Stimulated activated CD8-positive, alpha-beta memory T cell treated with anti-CD3 and anti-CD28 coated beads, Interleukin-15, amount 100 ng/mL, for 48 hours (primary cell): ENCODE data around the gene DQX1.
"Not testable (repeated sequence)": the region's sequence is repeated elsewhere in the genome, so short reads cannot be mapped to it uniquely, and the experiment has no call there.

Experiments
- DNase-seq, 2 donors: peaks; one replicate each; pipeline ENCODE4 v3.0.0-alpha.2; 2020; ENCODE audit warnings: low read depth in 2 of 2

Gene DQX1

DNA sequence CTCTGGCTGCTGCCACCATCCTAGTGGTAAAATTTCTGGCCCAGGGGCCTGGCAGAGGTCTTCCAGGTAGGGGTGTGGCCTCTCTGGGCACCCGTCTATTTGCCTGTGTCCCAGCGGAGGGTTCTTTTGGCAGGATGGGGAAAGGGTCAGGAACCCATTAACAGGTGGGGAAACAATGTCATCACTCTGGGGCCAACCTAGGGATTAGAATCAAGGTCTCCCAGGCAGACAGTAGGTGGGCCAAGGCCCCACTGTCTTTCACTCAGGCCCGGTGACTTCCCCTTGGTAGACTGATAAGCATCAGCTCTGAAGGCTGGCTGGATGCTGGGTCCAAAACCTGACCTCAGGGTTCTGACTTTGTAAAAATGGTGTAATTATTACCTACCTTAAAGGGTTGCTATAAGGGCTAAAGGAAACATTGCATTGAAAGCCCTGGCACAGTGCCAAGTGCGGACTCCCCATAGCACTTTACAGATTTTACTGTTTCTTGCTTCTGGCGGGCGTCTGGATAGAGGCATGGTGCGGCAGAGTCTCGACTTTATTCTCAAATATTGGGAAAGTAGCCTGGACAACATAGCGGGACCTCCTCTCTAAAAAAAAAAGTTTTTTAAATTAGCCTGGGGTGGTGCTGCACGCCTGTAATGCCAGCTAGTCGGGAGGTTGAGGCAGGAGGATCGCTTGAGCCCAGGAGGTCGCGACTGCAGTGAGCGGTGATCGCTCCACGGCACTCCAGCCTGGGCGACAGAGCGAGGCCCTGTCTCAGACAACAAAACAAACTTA, 28.8 kb downstream of the DQX1 start:
- DNase-seq, result no peak

DNA sequence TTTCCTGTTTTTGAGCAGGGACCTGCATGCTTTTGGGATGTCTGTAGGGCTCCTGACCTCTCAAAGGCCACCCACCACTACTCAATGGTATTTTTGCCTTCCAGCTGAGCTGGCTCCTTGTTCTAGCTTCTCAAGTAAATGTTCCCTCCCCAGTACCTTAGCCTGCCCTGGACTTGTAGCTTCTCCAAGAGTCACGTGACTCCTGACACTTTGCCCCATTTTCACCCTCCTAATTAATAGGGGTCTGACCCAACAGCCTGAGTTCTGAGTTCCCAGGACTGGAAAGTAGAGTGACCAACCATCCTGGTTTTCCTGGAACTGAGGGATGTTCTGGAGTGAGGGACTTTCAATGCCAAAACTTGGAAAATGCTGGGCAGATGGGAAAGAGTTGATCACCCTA, 30.6 kb downstream of the DQX1 start:
- DNase-seq, result no peak

DNA sequence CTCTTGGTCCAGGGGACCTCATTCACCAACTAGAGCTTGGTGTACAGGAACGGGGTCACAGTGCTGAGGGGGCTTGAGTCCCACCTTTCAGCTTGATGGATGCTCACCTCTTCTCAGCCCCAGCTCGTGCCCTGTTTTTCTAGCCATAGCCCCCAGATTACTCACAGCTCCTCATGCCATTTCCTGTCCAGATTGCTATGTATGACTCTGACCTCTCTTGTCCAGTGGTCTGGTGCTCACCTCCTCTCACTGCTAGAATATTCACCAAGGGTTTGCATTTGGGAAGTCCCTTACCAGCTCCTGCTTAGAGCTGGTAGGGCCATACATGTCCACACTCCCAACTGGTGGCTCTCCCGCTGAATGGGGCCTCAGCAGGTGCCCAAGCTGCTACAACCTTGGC, 32.5 kb downstream of the DQX1 start:
- DNase-seq, result no peak

DNA sequence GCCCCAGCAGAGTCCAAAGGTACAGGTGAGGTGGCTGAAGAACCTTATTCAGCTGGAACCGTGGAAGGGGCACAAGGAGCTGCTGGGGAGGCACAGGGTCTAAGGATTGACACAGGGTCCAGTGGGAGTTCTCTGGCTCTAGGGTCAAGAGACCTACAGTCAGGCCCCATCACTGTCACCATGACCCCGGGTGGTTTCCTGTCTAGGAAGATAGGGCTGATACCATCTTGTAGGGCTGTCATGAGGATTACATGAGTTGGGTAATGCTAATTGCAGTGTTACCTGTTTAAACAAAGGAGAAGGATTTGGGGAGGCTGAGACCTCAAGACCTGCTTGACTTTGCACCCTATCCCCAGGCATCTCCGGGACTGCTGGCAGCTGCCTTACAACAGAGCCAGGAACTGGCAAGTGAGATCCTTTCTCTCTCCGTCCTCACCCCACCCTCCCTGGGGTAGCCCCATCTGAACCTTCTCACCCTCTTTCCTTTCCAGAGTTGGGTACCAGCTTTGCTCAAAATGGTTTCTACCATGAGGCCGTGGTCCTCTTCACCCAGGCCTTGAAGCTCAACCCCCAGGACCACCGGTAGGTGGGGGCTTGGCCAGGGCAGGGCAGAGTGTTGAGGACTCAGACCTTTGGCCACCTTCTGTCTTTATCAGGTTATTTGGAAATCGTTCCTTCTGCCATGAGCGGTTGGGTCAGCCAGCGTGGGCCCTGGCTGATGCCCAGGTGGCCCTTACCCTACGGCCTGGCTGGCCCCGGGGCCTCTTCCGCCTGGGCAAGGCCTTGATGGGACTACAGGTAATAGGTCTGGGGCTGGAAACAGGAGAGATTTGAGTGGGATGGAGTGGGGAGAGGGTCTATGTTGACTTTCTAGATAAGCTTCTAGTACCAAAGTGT, 34.1 kb downstream of the DQX1 start:
- DNase-seq, result no peak

DNA sequence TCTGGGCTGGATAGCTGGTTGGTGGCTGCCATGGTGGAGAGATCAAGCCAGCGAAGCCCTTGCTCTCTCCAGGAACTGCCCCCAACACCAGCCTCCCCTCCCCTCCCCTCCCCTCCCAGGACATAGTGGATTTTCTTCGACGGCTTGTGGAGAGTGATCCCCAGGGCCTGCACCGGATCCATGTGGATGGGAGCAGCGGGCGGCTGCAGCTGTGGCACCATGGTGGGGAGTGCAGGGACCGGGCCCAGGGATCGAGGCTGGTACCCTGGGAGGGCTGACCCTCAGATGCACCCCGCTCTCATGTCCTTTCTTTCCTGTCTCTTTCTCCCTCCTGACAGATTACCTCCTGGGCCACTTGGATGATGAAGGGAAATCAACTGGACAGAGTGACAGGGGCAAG, 36.1 kb downstream of the DQX1 start:
- DNase-seq, result no peak

DNA sequence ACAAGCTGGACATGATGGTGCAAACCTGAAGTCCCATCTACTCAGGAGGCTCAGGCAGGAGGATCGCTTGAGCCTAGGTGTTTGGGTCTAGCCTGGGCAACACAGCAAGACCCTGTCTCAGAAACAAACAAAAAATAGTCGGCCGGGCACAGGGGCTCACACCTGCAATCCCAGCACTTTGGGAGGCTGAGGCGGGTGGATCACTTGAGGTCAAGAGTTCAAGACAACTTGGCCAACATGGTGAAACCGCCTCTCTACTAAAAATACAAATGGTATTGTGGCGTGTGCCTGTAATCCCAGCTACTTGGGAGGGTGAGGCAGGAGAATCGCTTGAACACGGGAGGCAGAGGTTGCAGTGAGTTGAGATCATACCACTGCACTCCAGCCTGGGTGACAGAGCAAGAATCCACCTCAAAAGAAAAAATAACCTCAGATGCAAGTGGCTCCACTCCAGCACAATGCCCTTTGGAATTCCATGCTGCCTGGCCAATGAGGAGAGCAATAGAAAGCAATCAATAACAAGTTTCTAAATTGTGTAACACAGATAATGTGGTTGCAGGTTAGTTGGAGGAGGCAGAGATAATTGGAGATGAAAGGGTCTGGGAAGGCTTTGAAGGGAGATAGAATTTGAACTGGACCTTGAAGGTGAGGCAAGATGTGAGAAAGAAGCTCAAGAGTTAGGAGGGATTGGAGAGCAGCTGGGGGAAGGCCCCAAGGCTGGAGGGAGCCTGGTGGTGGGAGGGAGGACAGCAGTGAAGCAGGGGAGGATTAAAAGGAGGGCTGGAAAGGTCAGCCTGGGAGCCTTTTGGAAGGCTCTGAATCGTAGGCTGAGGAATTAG, 37.2 kb downstream of the DQX1 start:
- no peak for DNase-seq

DNA sequence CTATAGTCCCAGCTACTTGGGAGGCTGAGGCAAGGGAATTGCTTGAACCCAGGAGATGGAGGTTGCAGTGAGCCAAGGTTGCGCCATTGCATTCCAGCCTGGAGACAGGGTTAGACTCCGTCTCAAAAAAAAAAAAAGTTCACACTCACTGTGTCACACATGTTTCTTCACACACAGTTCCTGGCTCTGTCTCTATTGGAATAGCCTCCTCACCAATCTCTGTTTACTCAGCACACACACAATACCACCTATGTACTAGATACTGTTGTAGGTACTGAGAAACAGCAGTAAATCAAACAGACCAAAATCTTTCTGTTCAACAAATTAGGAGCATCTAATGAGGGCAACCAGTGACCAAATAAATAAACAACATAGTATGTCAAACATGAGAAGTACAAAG, 39.9 kb downstream of the DQX1 start:
- no peak for DNase-seq

DNA sequence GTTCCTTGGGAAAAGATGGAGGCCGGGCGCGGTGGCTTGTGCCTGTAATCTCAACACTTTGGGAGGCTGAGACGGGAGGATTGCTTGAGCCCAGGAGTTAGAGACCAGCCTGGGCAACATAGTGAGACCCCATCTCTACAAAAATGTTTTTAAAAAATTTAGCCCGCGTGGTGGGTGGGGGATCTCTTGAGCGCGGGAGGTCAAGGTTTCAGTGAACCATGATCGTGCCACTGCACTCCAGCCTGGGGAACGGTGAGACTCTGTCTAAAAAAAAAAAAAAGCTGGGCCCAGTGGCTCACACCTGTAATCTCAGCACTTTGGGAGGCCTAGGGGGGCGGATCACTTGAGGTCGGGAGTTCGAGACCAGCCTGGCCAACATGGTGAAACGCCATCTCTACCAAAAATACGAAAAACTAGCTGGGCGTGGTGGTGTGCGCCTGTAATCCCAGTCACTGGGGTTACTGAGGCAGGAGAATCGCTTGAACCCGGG, 42.3 kb downstream of the DQX1 start:
- not testable (repeated sequence) for DNase-seq

DNA sequence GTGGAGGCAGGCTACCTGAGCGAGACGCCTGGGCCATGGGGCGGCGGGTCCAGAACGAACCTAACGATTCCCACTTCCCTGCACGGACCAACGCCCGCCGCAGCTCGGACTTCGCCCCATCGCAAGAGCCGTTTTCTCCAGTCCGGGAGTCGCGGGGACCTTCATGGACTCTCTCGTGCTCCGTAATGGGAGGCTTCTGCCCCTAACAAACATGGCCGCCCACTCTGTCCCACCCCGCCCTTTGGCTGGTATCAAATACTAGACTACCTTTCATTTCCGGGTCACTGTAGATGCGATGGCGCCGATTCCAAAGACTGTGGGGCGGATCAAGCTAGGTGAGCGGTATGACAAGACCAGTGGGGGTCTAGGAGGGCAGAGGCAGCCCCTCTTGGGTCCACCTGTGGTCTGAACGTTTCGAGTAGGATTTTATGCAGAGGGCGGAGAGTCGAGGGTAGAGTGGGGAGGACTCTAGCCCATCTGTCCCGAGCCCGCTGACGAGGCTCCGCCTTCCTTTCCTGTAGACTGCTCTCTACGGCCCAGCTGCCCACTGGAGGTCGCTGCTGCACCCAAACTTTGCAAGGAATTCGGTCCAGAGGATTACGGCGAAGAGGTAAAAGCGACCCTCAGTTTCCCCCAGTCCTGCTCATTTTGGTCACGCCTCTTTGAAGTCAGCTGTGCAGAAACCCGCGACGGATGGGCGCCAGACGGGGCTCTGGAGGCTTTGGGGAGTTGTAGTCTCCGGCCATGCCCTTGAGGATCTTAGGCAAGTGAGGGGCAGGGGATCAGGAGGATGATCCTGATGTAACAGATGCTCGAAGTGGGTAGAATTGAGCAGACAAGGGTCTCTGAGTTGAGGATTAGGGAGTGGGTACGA, 43.0 kb downstream of the DQX1 start, which contains the start of the genes CCDC142 and TTC31:
TSS of gene CCDC142 (minus strand) at position 198 of the 874 bp plus-strand sequence. CDS start at position 37, 161 bp downstream.
TSS of gene TTC31 (plus strand) at position 281 of the 874 bp plus-strand sequence. CDS start at position 296, 15 bp downstream.
- DNase-seq, result peak; percentile 86 to 87

DNA sequence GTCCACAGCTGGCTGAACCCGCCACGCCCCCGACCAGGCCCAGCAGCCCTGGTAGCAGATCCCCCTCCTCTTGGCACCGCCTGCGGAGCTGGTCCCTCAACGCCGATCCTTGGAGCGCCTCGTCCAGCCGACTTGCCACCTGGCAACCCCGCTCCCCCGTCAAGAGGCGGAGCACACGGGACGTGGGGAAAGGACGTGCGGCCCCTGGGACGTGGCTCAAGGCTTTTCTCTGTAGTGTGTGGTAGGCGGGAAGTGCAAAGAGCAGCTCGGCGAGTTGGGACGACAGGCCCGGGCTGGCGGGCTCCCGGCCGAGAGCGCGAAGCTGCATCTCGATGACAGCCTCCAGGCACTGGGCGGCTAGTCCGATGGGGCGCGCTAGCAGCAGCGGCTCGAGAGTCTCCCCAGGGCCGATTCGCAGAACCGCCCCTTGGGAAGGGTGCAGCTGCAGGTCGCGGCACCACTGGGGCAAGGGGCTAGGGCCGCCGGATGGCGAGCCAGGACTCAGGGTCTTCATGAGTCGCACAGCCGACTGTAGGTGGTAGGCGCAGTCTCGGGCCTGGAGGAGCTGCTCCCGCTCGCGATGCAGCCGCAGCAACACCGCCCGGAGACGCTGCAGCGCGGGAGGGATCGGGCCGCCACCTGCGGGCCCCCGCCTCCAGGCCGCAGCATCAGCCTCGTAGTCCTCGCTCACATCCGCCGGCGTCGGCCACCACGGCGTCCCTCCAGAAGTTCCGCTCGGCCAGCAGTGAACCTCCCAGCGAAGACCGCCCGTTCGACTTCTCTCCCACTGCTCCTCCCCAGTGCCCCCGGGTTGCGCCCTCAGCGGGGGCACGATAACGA, 43.9 kb downstream of the DQX1 start:
- DNase-seq, result peak; percentile 41 to 49

DNA sequence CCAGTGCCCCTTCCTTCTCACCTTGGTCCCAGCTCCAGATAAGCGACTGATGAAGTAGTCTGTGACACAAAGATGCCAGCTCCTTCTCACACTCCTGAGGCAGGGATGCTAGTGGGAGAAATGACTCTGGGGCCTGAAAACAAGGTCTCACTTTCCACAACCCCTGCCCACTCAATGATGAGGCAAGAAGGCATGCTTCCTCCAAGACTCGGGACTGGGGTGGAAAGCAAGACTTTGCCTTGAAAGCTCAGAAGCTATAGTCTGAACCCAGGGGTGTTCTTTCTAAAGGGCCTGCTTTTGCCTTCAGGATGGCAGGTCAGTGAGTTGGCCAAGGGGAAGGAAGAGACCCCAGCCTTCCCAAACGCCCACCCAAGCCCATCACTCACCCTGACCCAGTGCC, 44.6 kb downstream of the DQX1 start:
- no peak for DNase-seq

DNA sequence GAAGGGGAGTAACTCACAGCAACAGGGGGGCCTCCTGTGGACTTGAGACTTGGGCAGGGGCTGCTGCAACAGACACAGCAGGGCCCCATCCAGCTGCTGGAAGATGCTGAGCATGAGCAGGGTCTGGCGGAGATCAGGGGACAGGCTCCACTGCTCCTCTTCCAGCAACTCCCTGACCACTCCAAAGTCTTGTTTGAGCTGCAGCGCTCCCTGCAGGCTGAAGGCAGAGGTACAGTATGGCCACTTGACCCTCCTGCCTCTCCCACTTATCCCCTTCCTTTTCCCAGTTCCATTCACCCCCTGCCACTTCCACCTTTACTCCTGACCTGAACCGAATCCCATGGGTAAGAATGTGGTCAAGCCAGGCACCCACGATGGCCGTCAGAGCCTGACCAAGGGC, 51.1 kb downstream of the DQX1 start:
- no peak for DNase-seq

DNA sequence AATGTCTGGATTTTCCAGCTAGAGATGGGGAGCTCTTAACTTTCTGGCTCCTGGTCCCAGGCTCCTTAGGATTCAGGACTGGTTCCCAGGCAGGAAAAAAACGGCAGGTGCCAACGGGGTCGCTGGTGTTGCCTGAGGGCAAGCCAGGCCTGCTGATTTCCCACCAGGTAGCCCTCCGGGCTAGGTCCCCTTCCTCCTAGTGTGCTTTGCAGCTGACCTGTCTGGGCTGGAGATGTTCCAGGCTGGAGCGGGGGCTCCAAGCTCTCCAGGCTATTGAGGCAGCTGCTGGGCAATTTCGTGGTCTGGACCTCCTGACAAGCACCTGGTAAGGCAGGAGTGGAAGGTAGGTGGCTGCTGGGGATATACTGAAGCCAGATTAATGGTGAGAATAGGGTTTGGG, 51.5 kb downstream of the DQX1 start:
- DNase-seq, result no peak

DNA sequence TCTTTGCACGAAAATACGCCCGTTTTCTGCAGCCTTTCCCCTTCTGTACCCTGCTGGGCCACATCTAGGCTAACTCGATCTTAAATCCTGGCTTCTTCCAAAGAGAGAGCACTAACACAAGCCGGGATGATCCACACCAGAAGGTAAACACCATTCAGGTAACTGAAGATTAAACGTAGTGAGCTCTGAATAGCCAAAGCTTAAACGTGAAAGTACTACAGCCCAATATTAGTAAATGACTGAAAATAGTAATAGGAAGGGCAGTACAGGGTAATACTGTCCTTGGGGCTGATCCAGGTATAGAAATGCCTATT, 53.1 kb downstream of the DQX1 start:
- DNase-seq, result no peak

DNA sequence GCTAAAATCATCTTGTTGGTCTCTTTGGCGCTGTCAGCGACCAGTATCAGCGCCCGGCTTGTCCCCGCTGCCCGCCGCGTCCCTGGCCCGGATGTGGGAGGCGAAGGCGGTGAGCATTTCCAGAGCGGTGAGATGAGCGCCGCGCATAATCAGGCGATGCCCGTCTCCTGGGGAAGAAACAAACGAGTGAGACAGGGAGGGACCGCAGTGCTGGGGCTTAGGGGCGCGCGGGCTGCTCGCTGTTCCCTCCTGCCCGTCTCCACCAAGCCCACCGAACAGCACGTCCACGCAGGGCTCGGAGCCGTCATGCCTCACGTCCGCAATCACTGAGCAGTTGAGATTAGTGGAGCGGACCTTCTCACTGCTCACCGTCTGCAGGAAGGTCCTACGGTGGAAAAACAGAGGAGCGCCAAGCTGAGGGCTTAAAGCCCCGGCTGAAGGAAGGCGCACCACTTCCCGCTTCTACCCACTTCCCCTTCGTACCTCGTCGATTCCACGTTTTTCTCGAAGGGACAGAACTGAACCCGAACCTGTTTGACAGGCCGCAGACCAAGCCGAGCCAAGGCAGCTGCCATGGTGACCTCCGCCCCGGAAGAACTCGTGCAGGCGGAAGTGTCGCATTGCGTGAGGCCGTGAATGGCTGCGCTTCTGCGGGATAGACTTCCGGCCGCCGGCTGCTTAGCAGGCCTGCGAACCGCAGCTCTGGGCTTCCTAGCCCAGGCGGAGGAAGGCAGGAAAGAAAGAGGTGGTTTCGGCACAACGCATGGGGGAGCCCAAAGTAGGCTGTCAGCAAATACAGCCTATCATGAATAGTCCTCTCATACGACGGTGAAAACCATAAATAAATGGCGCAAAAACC, 53.7 kb downstream of the DQX1 start, which contains the start of gene MRPL53:
TSS of gene MRPL53 (minus strand) at position 595 of the 859 bp plus-strand sequence. CDS start at position 575, 20 bp downstream.
- peak; percentile 88 to 90 for DNase-seq

DNA sequence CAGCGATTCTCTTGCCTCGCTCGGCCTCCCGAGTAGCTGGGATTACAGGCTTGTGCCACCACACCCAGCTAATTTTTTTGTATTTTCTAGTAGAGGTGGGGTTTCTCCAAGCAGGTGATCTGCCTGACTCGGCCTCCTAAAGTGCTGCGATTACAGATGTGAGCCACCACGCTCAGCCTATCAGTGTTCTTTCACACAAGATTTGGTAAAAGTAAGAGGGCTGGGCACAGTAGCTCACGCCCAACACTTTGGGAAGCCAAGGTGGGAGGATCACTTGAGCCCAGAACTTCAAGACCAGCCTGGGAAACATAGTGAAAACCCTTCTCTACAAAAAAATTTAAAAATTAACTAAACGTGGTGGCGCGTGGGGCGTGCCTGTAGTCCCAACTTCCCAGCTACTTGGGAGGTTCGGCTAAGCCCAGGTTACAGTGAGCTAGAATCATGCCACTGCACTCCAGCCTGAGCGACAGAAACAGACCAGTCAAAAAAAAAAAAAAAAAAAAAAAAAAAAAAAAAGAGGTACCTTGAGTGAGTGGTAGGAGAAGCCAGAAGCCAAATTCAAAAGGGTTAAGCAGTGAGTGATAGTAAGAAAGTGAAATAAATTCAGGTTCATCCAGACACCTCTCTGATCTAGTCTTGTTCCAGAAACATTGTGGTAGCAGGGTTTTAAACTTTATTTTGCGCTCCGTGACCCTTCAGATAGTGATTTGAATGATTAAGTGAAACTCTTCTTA, 54.5 kb downstream of the DQX1 start:
- no peak for DNase-seq

DNA sequence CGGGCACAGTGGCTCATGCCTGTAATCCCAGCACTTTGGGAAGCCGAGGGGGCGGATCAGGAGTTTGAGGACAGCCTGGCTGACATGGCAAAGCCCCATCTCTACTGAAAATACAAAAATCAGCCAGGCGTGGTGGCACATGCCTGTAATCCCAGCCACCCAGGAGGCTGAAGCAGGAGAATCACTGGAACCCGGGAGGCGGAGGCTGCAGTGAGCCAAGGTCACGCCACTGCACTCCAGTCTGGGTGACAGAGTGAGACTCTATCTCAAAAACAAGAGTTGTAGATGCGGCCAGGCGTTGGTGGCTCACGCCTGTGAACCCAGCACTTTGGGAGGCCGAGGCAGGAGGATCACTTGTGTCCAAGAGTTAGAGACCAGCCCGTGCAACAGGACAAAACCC, 55.3 kb downstream of the DQX1 start:
- DNase-seq, result not testable (repeated sequence)
